ENCODE data around the gene MALRD1.

GRCh38 chr10:19549503-19549902 is 500.9 kb downstream of the MALRD1 start:
- TF ChIP-seq TAF1 (IDR thresholded peaks at IDR 0.05; ENCODE audit: borderline replicate concordance, insufficient read depth, low read length) (no peak), REST (IDR thresholded peaks at IDR 0.05; ENCODE audit: insufficient read depth in 1 of 2, low read depth in 2 of 2, low read length in 2 of 2) (no peak), POLR2AphosphoS5 (IDR thresholded peaks at IDR 0.05; ENCODE audit: low read depth, low read length) (no peak), SIN3A (IDR thresholded peaks at IDR 0.05; ENCODE audit: borderline replicate concordance, insufficient read depth, low read length) (no peak)

Data from PFSK-1 (cell line).